GM13976 (cell line): Measurements from ENCODE around the gene GPC5.

Experiments used
- DNase-seq: peaks from one replicate; pipeline ENCODE4 v3.0.0; 2012; ENCODE audit warnings: low spot score
- in situ Hi-C: fragments of 300-500 bp; cut with MboI; formaldehyde crosslinking; loops from one replicate; pipeline ENCODE4 v1.12.0; 2022; ENCODE audit warnings: low sequenced_read_pairs, mixed read lengths, inconsistent platforms; ENCODE audit not compliant: unreplicated experiment
- TF ChIP-seq, protein P1 (sequence below): IDR thresholded peaks from 2 replicates; pipeline ENCODE4 v1.5.1; 2012; ENCODE audit warnings: borderline replicate concordance, mild to moderate bottlenecking; ENCODE audit not compliant: insufficient read depth; ENCODE audit errors: extremely low read depth, missing control alignments, control extremely low read depth

Gene GPC5

DNA sequence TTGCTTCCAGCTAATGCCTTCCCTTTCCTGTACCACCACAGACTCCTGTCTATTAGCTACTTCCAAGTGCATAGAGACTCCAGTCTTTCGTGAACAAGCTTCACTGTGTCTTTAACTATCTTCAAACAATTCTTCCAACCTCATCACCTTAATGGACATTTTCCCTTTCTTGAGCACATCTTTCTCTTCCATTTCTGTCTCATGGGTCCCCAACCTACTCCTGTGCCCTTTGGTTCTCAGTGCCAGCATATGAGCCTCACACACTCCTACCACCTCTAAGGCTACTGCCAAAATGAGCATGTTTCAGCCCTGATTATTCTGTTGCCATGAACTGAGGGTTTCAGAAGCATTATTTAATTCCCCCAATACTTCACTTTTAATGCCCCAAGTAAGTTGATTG lies 360.3 kb downstream of the GPC5 start:
- TF ChIP-seq, protein P1, sequence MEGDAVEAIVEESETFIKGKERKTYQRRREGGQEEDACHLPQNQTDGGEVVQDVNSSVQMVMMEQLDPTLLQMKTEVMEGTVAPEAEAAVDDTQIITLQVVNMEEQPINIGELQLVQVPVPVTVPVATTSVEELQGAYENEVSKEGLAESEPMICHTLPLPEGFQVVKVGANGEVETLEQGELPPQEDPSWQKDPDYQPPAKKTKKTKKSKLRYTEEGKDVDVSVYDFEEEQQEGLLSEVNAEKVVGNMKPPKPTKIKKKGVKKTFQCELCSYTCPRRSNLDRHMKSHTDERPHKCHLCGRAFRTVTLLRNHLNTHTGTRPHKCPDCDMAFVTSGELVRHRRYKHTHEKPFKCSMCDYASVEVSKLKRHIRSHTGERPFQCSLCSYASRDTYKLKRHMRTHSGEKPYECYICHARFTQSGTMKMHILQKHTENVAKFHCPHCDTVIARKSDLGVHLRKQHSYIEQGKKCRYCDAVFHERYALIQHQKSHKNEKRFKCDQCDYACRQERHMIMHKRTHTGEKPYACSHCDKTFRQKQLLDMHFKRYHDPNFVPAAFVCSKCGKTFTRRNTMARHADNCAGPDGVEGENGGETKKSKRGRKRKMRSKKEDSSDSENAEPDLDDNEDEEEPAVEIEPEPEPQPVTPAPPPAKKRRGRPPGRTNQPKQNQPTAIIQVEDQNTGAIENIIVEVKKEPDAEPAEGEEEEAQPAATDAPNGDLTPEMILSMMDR, result no peak
- no peak for DNase-seq
- in situ Hi-C loops, result no loop called here

DNA sequence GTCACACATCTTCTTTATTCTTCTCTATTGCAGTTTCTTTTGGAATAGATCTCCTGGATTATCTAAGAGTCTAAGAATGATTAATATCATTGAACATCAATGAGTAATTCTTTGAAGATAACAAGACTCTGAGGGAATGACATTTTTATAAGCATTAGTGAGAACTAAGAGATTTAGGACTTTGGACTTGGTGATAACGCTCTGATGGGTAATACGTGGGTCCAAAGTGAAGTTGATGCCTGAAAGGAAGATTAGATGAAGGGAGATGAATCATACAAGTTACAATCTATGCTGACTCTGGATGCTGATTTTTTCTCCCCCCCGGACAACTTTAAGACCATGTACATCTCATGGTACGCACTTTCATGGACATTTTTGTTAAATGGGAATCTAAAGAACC lies 364.5 kb downstream of the GPC5 start:
- no peak for DNase-seq
- in situ Hi-C loops, result no loop called here
- TF ChIP-seq, protein P1, result no peak

DNA sequence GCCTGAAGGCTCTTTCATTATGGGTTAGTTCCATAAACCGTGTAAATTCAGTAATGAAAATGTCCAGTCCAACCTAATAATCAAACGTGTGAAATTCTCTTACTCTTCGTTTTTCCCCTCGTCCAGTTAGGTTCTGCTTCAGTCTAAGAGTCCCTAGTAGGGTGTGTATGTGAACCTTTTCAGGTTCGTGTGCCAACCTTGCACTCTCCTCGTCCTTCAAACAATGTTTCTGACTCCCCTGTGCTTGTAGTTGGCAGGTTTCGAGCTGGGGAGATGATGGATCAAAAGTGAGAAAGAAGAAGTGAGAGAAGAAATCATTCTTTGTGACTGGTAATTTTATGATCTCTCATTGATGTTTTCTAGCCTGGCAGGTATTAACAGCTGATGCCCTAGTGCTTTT lies 366.1 kb downstream of the GPC5 start:
- TF ChIP-seq, protein P1, result no peak
- no peak for DNase-seq

DNA sequence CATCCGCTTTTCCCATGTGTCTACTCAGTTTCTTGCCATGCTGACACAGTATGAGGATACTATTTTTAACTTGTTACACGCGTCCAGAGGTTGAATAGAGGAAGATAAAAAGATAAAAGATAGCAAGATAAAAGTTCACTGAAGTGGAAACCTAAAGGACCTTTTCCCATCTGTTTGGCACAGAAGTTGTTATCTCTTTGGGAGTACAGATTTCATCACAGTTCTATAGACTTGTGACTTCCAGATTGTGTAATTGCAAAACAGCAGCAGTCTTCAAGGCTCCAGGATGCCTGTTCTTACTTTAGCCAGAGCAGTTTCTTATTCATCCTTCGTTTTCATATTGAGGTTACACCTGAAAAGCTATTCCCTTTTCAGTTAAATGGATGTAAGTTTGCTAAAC lies 369.2 kb downstream of the GPC5 start:
- in situ Hi-C loops, result no loop called here
- DNase-seq, result no peak
- TF ChIP-seq, protein P1, result no peak

More for the DNA sequence above, 366.1 kb downstream of the GPC5 start:
- in situ Hi-C loops, result no loop called here

DNA sequence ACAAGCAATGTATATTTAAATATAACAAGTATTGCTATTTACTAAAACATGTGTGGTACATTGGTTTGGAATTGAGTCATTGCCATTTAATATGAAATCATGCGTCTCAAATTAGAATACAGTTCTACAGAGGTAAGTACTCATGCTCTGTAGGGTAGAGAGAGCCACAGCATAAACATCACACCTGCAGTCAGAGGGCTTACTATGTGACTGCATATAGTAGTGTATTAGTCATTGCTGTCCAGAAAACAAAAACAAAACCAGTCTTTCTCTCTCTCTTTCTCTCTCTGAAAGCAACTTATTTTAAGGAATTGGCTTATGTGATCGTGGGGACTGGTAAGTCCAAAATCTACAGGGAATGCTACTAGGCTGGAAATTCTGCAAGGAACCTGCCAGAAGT lies 370.3 kb downstream of the GPC5 start:
- no peak for DNase-seq
- TF ChIP-seq, protein P1, result no peak
- in situ Hi-C loops, result no loop called here

DNA sequence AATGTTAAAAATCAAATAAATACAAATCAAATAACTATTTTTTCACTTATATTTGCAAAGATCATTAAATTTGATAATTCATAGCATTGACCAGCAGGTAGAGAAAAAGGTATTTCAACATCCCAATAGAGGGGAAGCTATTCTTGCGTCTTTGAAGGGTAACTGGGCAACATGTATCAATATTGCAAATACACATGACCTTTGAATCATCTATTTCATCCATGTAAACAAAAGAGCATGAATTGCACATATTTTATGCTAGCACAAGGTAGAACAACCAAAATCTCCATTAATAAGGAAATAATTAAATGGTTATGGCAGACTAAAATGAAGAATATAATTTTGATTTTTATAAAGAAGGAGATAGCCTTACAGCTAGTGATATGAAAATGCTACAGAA lies 372.8 kb downstream of the GPC5 start:
- no peak for DNase-seq
- TF ChIP-seq, protein P1, result no peak
- in situ Hi-C loops, result no loop called here
